Measurements from ENCODE around the gene PTPRN2.

- peak in 1 of 2 donors; percentile 6 for TF ChIP-seq CTCF (conservative IDR thresholded peaks at IDR 0.05 in 1 of 2, IDR thresholded peaks at IDR 0.05 in 1 of 2; ENCODE audit: low read depth in 1 of 2, low read length in 2 of 2)
- TF ChIP-seq EZH2 (IDR thresholded peaks at IDR 0.05; ENCODE audit: low read length, missing control alignments): no peak
Observed at GRCh38 chr7:158407581-158408317, 179.9 kb downstream of the PTPRN2 start.

Measured in fibroblast of lung (primary cell).